ENCODE data around the gene EXOC8.

DNA sequence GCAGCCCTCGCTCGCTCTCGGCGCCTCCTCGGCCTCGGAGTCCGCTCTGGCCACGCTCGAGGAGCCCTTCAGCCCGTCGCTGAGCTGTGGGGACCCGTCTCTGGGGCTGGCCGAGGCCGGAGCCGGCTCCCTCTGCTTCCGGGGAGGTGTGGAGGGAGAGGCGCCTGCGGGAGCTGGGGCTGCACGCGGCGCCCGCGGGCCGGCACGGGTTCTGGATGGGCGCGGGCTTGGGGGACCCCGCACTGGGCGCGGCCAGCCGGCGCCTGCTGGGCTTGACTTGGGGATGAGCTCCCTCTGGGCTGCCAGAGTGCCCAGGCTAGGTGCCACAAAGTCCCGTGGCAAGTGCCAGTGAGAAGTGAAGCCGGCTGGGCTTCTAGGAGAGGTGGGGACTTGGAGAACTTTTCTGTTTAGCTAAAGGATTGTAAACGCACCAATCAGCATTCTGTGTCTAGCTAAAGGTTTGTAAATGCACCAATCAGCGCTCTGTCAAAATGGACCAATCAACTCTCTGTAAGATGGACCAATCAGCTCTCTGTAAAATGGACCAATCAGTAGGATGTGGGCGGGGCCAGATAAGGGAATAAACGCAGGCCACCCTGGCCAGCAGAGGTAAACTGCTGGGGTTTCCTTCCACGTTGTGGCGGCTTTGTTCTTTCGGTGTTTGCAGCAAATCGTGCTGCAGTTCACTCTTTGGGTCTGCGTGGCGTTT is 20.2 kb downstream of the EXOC8 start:
- TF ChIP-seq, protein P1, sequence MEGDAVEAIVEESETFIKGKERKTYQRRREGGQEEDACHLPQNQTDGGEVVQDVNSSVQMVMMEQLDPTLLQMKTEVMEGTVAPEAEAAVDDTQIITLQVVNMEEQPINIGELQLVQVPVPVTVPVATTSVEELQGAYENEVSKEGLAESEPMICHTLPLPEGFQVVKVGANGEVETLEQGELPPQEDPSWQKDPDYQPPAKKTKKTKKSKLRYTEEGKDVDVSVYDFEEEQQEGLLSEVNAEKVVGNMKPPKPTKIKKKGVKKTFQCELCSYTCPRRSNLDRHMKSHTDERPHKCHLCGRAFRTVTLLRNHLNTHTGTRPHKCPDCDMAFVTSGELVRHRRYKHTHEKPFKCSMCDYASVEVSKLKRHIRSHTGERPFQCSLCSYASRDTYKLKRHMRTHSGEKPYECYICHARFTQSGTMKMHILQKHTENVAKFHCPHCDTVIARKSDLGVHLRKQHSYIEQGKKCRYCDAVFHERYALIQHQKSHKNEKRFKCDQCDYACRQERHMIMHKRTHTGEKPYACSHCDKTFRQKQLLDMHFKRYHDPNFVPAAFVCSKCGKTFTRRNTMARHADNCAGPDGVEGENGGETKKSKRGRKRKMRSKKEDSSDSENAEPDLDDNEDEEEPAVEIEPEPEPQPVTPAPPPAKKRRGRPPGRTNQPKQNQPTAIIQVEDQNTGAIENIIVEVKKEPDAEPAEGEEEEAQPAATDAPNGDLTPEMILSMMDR (IDR thresholded peaks at IDR 0.05; ENCODE audit: insufficient read depth, low read depth, low read length): no peak
- TF ChIP-seq EZH2 (IDR thresholded peaks at IDR 0.05; ENCODE audit: insufficient read depth, low read length): no peak

All from astrocyte (in vitro differentiated cells and primary cell).